Thoracic aorta (tissue), 2 donors: ENCODE measurements around the gene CCDC66. TPM values are rescaled to one million over a fixed set of nuclear protein-coding genes. Genes with fewer than 3 reads are reported as not detected.

Experiments used
- ATAC-seq: fragments of 150-250 bp; one replicate; pipeline ENCODE4 v1.8.0; 2017; ENCODE audit warnings: low read depth; ENCODE audit not compliant: insufficient number of reproducible peaks, low FRiP score
- DNase-seq: peaks from one replicate; pipeline ENCODE4 v3.0.0-alpha.2; 2020; ENCODE audit warnings: low spot score
- H3K27ac ChIP-seq, 2 donors: fragments of 200-600 bp; sonication (generic); 1 replicate in 1 of 2; 2 replicates in 1 of 2; pipeline ENCODE4 v1.5.1; 2016; ENCODE audit warnings: mild to moderate bottlenecking in 2 of 2, moderate library complexity in 2 of 2
- H3K27me3 ChIP-seq: fragments of 200-600 bp; sonication (generic); replicated peaks from 2 replicates; pipeline ENCODE4 v1.6.0; 2016; ENCODE audit warnings: mild to moderate bottlenecking; ENCODE audit not compliant: insufficient read depth
- H3K36me3 ChIP-seq: fragments of 200-600 bp; sonication (generic); one replicate; pipeline ENCODE4 v1.5.1; 2016
- H3K4me1 ChIP-seq, 2 donors: fragments of 200-600 bp; sonication (generic); 1 replicate in 1 of 2; 2 replicates in 1 of 2; pipeline versions ENCODE4 v1.5.1 to v1.6.0; 2016; ENCODE audit warnings: low read depth in 2 of 2, mild to moderate bottlenecking in 1 of 2; ENCODE audit not compliant: control insufficient read depth in 1 of 2
- H3K4me3 ChIP-seq: fragments of 200-600 bp; sonication (generic); 2 replicates; pipeline ENCODE4 v1.5.1; 2016; ENCODE audit warnings: mild to moderate bottlenecking
- H3K9me3 ChIP-seq: fragments of 200-600 bp; sonication (generic); 2 replicates; pipeline ENCODE4 v1.5.1; 2016
- CTCF ChIP-seq: fragments of 200-600 bp; sonication (generic); IDR thresholded peaks from one replicate; pipeline ENCODE4 v1.5.1; 2019; ENCODE audit warnings: antibody characterized with exemption
- total RNA-seq, 2 donors: library from RNA; depleted of rRNA; stranded (reverse); fragments of >200 nt; gene quantifications; one replicate each; pipeline versions ENCODE4 v1.1.0 to v1.2.3, GENCODE V29; 2016

The CCDC66 gene
- total RNA-seq, 2 donors from 2014 or later, result 11.0 to 98.1 TPM

- Histone ChIP-seq H3K27ac (no peak overlapping the region), H3K9me3 (no peaks in the 10 kb centered on the region)
- TF ChIP-seq CTCF, result no peak
These were observed 54.4 kb downstream of the CCDC66 start for GRCh38 chr3:56611364-56611763.

GRCh38 chr3:56612146-56612545, 55.2 kb downstream of the CCDC66 start:
- Histone ChIP-seq H3K9me3 (no peaks in the 10 kb centered on the region), H3K27me3 (no peaks in the 10 kb centered on the region), H3K4me1 (no peaks in the 10 kb centered on the region), H3K27ac (no peak overlapping the region), H3K36me3 (peaks cover 14% of the 10 kb centered on the region), H3K4me3 (no peak overlapping the region)
- ATAC-seq (no peak), DNase-seq (no peak)
- TF ChIP-seq CTCF, result no peak

More at GRCh38 chr3:56611364-56611763, 54.4 kb downstream of the CCDC66 start:
- Histone ChIP-seq H3K4me3 (no peak overlapping the region), H3K27me3 (no peaks in the 10 kb centered on the region), H3K36me3 (peaks cover 19% of the 10 kb centered on the region), H3K4me1 (no peaks in the 10 kb centered on the region)
- no peak for ATAC-seq
- no peak for DNase-seq

- Histone ChIP-seq H3K27ac (no peak overlapping the region), H3K36me3 (peaks cover 23% of the 10 kb centered on the region), H3K4me1 (no peaks in the 10 kb centered on the region), H3K9me3 (no peaks in the 10 kb centered on the region), H3K4me3 (no peak overlapping the region), H3K27me3 (no peaks in the 10 kb centered on the region)
- no peak for TF ChIP-seq CTCF
- DNase-seq (no peak), ATAC-seq (no peak)
These were observed 56.0 kb downstream of the CCDC66 start for GRCh38 chr3:56613016-56613415.

GRCh38 chr3:56616478-56617006, 59.6 kb downstream of the CCDC66 start:
- no peak for DNase-seq
- no peak for ATAC-seq
- Histone ChIP-seq H3K9me3 (no peaks in the 10 kb centered on the region), H3K27ac (no peak overlapping the region), H3K27me3 (no peaks in the 10 kb centered on the region), H3K4me1 (no peaks in the 10 kb centered on the region), H3K36me3 (peaks cover 39% of the 10 kb centered on the region), H3K4me3 (no peak overlapping the region)
- no peak for TF ChIP-seq CTCF

- H3K4me3 ChIP-seq, result no peak overlapping the region
- TF ChIP-seq CTCF, result no peak
- H3K36me3 ChIP-seq, result peaks cover 34% of the 10 kb centered on the region
- H3K27me3 ChIP-seq, result no peaks in the 10 kb centered on the region
- H3K4me1 ChIP-seq, result no peaks in the 10 kb centered on the region
- H3K27ac ChIP-seq, result no peak overlapping the region
- ATAC-seq, result no peak
- DNase-seq, result no peak
- H3K9me3 ChIP-seq, result no peaks in the 10 kb centered on the region
These were observed 63.4 kb downstream of the CCDC66 start for GRCh38 chr3:56620371-56620770.
